GM21447 (cell line): Measurements from ENCODE around the gene CPSF4L.
"Not testable (repeated sequence)": the region's sequence is repeated elsewhere in the genome, so short reads cannot be mapped to it uniquely, and the experiment has no call there.

Source experiments
- ATAC-seq: cut with Tn5 transposase; IDR thresholded peaks from one replicate; pipeline ENCODE4 v1.9.1; 2021; ENCODE audit not compliant: unreplicated experiment

CPSF4L gene, protein sequence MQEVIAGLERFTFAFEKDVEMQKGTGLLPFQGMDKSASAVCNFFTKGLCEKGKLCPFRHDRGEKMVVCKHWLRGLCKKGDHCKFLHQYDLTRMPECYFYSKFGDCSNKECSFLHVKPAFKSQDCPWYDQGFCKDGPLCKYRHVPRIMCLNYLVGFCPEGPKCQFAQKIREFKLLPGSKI

DNA sequence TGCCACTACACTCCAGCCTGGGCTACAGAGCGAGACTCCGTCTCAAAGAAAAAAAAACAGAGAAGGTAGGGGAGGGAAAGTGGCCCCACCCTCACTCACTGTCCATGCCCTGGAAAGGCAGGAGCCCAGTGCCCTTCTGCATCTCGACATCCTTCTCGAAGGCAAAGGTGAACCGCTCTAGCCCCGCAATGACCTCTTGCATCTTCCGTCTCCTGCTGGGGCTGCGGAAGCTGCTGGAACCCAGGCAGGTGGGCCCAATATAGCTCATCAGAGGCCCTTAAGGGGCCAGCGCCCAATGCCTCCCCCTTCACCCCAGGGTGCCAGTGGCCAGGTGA is at the start of gene CPSF4L:
TSS of gene CPSF4L (minus strand) at position 264 of the 335 bp plus-strand sequence. CDS start at position 202, 62 bp downstream.
- ATAC-seq: no peak

DNA sequence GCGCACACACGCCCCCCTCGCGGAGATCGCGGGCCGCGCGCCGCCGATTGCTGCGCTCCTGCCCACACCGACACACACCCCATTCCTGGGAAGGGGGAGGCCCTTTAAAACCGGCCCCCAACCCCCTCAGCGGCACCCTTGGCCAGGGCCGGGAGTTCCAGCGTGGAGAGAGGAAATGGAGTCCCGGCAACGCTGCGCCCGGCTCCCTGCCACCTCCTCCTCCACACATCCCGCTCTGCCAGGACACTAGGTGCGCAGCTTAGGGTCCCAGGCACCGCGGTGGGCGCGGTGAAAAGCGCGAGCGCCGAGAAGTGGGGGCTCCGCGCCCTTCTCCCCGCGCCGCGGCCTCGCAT is 49.7 kb upstream of the CPSF4L start:
- ATAC-seq: peak; percentile 19

DNA sequence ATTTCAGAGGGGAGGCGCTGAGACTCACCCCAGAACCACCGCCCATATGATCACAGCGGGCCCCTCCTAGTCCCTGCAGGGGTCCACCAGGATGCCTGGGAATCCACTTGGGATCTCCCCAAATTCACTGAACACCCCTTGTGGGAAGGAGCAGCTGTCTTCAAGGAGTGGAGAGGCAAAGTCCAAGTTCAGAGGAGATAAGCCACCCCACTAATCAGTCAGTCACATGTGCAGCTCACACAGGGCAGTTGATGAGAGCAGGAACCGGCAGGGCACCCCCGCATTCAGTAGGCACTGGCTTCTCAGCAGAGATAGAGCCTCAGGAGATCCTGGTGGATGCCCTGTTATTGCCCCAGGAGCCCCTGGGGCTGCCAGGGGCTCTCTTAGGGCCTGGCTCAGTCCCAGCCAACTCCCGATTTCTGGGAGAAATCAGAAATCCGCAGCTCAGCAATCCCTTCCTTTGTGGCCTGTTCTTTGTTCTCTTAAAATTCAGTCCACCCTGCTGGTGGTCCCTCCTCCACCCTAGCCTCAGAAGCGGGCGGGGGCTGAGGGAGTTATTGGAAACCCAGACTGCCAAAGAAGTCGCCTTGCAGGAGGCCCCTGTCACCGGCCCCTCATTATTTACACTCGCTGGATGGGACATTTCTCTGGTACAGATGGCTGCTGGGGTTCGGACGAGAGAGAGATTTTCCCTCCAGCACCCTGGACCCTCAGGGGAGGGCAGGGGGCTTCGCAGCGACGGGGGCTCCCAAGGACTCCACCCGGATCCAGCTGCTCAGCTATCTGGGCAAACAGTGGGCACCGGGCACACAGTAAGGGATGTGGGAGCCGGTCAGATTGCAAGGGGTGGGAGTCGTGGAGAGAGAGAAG is 48.3 kb upstream of the CPSF4L start:
- ATAC-seq: no peak

DNA sequence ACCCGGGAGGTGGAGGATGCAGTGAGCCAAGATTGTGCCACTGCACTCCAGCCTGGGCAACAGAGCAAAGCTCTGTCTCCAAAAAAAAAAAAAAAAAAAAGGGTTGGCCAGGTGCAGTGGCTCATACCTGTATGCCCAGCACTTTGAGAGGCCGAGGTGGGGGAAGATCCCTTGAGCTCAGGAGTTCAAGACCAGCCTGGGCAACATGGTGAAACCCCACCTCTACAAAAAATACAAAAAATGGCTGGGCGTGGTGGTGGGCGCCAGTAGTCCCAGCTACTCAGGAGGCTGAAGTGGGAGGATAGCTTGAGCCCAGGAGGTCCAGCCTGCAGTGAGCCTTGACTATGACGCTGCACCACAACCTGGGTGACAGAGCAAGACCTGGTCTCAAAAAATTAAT is 47.3 kb upstream of the CPSF4L start:
- ATAC-seq: not testable (repeated sequence)

DNA sequence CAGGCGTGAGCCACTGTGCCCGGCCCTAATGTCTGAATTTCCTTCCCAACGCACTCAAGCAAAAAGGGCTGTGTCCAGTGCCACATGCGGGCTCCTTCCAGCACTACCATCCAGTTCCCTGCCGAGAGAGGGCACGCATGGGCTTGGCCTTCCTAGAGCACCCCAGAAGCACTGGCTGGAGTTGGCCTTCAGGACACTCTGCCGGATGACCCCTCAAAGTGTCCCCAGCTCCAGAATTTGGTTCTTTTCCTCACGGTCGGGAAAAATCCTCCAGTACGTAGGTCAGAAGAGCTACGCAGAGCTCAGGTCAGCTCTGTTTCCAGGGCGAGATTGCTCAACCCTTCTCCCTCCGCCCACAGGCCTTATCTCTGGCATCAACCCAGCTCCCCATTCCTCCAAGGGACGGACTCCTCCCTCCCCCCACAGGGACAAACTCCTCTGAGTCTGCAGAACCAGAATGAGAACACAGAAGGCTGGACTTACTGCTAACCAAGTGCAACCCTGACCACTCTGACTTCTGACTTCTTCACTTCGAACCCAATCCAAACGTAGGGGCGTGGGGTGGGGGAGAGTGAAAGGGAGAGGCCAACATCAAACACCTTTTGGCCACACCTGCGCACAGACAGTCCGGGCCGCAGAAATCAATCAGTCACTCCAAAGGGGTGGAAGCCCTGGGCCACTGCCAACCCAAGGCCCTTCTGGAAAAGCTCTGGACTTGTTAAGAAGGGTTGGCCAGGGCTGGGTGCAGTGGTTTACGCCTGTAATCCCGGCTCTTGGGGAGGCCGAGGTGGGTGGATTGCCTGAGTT is 46.5 kb upstream of the CPSF4L start:
- no peak for ATAC-seq

DNA sequence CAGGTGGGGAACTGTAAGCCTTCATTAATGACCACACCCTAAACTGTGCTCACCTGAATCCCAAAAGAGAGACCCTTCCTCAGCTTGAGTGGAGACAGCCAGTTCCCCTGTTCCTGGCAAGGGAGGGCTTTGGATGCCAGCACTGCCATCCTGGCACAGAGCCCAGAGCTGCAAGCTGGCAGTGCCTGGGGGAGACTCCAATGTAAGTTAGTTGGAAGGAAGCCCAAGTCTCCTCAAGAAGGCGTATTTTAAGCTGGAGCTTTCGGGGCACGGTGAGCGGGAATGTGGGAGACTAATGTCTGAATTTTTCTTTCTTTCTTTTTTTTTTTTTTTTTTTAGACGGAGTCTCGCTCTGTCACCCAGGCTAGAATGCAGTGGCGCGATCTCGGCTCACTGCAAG is 45.5 kb upstream of the CPSF4L start:
- ATAC-seq: no peak

DNA sequence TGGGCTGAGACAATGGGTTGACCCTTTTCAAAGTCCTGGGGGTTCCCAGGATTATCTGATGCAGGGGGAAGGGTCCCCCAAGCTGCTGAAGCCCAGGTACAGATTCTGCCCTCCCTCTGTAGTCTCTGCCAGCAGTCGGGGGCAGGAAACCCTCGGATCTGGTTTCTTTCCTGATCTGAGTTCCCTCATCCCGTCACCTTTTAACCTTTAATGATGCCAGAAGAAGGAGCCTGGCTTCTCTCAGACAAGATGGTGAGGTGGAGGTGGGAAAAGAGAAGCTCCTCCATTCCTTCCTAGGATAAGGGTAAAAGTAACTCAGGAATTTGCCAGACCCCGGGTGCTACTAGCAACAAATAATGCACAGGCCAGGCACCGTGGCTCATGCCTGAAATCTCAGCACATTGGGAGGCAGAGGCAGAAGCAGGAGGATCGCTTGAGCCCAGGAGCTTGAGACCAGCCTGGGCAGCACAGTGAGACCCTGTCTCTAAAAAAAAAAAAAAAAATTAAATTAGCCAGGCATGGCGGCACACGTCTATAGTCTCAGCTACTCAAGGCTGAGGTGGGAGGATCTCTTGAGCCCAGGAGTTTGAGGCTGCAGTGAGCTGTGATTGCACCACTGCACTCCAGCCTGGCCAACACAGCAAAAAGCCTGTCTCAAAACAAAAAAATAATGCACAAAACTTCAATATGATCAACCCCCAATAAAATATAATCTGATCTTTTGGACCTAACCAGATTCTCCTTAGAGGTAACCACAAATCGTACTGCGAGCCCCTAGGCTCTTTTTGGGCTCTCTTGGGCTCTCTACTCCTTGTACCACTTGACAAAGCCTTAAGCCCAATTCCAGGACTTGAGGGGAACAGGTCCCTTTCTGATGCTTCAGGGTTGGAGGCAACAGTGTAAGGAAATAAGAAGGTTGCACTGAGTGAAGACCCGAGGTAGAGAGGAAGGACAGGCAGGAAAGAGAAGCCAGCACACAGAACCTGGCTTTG is 44.5 kb upstream of the CPSF4L start:
- no peak for ATAC-seq

DNA sequence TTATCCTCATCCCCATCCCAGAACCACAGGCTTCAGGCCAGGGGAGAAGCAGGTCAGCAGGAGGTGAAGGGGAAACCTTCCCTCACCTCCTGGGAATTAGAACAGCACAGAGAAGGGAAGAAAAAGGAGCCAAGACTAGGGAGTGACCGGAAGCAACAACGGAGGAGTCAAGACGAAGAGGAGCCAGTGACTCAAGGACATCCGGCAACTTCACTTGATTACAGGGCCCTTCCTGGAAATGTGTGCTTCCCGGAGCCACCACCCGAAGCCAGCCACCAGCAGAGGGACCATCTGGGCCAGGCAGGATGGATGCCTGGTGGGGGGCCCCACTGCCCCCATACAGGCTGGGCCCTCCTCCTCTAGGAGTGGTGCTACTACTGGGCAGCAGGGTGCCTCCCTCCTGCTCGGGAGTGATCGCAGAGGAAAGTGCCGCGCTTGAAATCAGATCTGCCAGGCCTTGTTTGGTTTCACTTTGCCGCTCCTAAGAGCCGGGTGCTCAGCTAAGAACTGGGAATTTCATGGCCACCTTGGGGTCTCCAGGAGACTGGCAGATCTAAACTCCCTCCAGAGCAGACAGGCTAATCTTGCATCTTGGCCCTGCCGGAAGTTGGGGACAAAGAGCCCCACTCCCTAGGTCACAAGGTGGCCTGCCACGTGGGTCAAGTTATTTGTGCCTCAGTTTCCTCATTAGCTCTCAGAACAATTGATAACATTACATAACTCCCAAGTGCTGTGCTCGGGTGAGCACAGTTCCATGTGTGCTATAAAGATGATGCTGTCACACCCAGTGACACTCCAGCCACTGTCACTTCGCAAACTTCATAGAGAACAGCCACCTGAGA is 43.5 kb upstream of the CPSF4L start:
- ATAC-seq: no peak

DNA sequence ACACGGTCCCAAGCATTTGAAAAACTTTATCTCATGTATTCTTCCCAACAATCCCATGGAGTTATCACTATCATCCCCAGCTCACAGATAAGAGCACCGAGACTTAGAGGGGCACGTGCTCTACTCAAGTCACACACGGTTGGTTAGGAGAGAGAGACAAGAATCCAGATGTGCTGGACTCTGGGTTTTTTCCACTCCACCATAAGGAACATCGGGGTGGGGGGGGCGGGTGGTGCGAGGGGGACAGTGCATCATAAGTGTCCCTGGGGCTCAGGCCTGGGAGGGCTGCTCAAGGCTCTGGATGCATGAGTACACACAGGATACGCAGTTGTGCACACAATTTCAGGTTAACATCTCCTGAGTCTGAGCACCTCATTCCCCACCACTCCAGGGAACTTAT is 42.8 kb upstream of the CPSF4L start:
- no peak for ATAC-seq

DNA sequence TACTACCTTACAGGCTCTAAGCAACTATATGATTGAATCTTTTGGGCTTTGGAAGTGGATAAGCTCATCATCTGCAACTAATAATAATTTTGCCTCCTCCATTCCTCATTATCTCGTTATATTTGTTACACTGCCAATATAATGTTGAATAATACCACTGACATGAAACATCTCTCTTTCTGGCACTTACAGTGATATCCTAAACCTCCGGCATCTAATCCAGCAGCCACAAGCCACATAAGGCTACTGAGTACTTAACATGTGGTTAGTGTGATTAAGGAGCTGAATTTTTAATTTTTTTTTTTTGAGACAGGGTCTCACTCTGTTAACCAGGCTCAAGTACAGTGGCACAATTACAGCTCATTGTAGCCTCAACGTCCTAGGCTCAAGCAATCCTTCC is 40.5 kb upstream of the CPSF4L start:
- no peak for ATAC-seq

DNA sequence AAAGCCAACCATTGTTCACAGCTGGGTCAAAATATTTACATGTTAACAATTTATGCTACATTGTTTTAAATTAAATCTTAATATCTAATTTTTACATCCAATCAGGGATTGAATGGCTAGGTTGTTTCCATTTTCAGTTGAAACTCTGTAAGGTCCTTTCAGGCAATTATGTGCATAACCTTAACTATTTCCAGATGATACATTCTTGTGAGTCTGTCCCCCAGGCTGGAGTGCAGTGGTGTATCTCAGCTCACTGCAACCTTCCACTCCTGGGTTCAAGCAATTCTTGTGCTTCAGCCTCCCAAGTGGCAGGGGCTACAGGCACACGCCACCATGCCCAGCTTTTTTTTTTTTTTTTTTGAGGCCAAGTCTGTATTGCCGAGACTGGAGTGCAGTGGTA is 39.7 kb upstream of the CPSF4L start:
- no peak for ATAC-seq

DNA sequence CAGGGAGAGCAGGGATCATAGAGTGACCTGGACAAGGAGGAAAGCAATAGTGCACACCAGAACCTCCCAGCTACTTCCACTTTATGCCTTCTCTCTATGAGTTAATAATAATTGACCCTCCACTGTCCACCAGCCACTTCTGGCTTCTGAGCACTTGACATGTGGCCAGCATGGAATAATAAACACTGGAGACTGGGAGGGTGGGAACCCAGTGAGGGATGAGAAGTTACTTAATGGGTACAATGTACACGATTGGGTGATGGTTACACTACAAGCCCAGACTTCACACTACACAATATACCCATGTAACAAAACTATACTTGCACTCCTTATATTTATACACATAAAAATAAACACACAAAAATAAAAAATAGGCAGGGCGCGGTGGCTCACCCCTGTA is 38.7 kb upstream of the CPSF4L start:
- ATAC-seq: no peak

DNA sequence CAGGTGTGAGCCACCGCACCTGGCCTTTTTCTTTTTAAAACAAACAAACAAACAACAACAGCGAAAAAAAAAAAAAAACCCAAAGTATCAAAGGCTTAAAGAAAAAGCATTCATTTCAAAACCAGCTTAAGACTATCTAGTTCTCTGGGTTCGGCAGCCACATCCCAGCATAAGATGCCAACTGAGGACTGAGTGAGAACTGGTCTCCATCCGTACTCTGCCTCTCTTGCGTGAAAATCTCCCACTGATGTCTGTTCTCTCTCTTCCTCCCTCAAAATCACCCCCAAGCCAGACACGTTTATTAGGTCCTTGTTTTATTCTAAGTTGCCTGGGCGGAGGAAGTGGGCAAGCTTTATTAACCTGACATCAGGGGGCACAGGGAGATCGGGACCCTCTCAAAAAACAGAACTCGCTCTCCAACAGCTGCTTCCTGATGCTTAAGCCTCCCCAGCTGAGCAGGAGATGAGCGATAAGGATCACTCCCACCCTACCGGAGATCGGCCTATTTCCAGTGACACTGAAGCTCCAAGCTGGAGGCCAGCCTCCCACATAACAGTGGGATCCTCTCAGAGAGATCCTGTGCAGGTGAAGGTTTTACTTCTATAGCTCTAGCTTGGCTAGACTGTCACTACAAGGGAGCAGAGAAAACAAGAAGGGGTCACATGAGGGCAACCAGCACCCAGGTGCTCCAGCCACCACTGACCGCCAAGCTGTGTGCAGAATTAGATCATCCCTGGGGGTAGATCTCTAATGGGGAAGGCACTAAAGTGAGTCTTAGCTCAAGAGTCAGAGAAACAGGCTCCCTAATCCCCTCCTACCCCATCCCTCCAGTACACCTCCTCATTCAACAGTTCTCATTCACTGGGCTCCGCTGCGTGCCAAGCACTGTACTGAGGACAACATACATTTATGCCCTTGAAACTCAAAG is 36.5 kb upstream of the CPSF4L start:
- no peak for ATAC-seq

DNA sequence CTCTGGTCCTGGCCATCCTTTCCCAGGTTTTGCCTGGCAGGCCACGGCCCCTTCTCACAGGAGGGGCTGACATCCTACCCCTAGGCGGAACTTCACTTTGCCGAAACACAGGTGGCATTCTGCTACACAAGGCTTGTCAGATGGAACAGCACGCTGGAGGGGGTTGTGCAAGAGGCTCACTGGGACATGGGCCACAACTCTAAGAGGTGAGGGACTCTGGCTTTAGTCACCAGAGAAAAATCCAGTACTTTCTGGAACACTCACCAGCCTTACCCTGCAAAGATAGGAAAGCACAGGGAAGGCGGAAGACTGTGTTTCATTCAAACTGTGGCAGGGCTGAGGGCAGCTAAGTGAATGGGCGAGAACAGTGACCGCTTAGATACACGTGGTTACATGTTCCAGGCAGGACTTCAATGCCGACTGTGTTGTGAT is 31.8 kb upstream of the CPSF4L start:
- ATAC-seq: no peak

DNA sequence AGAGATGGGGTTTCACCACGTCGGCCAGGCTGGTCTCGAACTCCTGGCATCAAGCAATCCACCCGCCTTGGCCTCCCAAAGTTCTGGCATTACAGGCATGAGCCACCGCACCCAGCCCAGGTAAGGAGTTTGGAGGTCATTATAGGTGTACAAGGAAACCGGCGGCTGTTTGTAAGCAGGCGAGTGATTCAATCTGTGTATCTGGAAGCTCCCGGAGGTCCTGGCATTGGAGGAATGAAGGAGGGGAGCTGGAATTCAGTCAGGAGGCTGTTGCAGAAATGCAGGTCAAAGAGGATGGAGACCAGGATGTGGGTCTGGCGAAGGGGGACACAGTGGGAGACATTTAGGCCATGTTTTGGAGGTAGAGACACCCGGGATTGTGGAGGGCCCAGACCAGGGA is 31.4 kb upstream of the CPSF4L start:
- no peak for ATAC-seq

DNA sequence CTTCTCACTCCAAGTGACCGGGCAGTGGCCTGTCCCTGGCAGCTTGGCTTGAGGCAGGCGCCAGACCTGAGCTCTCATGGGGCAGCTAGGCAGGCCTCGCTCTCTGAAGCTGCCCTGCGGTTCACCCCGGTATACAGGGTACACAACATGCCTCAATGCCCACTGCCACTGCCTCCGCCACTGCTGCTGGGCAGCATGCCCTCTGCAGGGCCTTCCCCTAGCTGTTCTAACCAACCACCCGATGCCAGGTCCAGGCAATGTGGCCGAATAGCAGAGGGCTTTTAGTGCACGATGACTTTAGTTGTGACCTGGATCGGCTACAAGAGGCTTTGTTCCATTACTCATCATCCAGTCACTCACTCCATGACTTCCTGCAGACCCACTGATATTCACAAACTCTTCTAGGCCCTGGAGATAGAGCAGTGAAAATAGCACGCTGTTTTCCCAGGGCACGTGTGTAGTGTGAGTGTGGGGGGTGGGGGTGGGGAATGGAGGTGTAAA is 30.4 kb upstream of the CPSF4L start:
- no peak for ATAC-seq

DNA sequence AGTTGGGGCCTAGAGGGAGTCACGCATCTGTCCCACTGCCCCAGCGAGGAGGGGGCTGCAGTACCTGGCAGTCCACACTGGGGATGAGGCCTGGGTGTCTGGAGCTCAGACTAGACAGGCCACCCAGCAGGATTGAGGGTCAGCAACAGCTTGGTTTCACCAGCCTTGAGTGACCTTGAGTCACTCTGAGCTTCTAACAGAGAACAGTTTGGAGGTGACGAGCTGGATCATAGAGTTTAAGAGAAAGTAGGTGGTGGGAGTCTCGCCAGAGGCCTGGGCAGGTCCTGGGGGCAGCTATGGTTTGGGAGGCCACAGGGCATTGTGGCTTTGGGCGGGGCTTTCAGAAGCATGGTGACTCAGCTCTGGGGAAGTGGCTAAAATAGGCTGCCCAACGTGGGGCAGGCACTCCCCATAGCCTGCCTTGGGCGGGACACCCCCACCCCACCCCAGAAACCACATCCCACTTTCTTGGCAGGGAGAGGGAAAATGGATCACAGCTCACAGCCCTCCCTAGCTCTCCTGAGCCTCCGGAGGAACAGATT is 29.7 kb upstream of the CPSF4L start:
- ATAC-seq: peak; percentile 94
